Fibroblast of gingiva (primary cell): ENCODE data around the gene ELOB.

ENCODE experiments used
- DNase-seq: peaks from one replicate; pipeline ENCODE4 v3.0.0-alpha.2; 2011; ENCODE audit warnings: low read depth

Gene ELOB

DNA sequence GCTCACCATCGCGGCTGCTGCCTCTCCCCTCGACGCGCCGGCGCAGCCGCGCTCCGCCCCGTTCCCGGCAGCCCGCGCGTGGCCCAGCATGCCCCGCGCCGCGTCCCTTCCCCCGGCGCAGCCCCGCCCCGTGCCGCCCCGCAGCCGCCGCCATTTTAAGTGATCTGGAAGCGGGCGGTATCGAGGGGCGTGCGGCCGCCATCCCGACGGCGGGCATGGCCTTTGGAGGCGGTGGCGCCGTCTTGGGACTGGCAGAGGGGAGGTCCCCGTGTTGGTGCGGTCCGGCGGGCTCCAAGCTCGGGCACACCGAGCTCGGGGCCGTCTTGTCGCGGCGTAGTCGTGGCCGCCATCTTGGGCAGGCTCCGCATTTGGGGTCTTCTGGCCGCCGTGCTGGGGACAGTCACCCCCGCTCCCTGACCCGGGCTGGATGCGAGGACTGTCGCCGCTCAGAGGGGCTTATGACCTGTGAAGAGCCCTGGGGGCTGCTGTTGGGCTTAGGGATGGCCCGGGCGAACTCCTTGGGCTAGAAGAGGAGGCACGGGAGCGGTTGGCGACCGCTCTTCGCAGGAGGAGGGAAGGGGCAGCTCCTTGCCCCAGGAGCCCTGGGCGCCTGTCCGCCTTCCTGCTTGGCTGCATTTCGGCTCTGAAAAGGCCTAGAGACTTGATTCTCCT is at the start of gene ELOB:
Gene ELOB, minus strand, starts transcription at position 50 of the 672 bp plus-strand sequence. Its CDS starts 41 bp downstream, at position 9.
- peak; percentile 78 for DNase-seq

DNA sequence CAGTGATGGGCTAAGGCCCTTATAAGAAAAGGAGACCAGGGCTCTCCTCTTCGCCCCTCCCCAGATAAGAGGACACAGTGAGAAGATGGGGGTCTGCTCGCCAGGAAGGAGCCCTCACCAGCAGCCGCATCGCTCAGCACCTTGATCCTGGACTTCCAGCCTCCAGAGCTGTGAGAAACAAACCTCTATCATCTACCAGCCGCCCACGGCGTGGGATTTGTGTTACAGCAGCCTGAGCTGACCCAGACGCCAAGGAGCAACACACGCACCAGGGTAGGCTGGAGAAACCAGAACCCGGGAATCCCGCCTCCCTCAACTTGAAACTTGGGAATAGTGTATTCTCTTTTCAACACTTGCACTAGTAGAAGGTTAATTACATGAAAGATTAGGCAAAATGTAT is 48.8 kb upstream of the ELOB start:
- no peak for DNase-seq

DNA sequence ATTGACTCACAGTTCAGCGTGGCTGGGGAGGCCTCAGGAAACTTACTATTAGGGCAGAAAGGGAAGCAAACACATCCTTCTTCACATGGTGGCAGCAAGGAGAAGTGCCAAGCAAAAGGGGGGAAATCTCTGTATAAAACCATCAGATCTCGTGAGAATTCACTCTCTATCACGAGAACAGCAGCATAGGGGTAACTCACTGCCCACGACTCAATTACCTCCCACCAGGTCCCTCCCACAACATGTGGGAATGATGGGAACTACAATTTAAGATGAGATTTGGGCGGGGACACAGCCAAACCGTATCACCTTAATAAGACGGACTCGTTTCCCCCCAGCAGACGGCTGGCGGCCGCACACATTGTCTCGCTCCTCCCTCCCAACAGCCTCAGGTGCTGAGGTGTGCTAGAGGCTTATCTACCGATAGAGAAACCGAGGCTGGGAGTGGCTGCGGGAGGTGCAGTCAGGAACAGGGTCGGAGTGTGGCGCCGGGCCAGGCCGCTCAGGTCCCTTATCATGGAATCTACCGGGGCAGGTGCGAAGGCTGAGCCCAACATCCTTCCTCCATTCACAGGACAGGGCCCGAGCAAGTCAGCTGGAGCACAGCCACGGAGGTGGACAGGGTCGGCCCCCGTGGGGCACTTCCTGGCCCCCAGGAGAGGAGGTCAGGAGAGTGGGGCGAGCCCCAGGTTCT is 48.1 kb upstream of the ELOB start:
- no peak for DNase-seq

DNA sequence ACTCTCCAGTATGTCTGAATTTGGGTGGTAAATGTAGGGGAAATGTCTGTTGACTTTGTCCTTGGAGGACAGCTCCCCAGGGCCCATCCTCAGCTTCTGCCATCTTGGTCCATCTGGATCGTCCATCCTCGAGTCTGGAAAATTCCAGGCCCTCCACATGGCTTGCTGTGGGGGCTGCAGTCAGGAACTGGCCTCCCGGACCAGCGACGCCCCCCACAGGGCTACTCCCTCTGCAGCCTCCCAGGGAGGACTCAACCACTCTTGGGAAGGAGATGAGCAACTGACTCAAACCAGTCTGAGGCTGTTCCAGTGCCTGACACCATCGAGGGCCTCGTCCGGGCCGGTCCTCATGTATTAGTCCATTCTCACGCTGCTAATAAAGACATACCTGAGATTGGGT is 47.5 kb upstream of the ELOB start:
- DNase-seq = no peak

DNA sequence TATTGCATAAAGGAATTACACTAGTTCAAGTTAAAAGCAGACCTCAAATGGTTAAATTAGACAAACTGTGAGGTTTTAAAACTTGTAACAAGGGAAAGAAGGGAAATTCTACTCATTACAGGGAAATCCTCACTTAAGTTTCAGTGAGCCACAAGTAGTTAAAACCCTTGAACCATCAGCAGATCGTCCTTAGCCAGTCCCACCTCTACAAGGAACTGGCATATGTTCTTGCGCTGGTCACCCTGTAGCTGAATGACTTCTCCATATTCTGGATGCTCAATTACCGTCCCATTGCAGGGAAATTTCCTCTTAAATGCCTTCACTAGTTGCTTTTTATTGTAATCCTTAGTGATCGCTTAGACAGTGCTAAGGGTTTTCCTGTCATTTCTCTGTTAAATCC is 45.4 kb upstream of the ELOB start:
- DNase-seq = no peak

DNA sequence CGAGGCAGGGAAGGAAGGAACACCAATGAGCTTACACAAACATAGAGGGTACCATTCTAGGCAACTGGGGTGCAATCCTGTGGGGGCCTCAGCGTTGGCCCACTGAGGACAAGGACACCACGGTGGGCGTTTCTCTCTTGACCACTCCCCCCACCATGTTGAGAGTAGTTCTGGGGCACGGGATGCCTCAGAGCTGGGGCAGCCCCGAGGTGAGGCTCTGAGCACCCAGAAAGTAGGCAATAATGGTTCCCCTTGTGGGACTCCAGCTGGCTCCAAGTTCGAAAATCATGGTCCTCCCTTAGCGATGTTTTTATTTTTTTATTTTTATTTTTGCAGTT is 45.0 kb upstream of the ELOB start:
- no peak for DNase-seq

DNA sequence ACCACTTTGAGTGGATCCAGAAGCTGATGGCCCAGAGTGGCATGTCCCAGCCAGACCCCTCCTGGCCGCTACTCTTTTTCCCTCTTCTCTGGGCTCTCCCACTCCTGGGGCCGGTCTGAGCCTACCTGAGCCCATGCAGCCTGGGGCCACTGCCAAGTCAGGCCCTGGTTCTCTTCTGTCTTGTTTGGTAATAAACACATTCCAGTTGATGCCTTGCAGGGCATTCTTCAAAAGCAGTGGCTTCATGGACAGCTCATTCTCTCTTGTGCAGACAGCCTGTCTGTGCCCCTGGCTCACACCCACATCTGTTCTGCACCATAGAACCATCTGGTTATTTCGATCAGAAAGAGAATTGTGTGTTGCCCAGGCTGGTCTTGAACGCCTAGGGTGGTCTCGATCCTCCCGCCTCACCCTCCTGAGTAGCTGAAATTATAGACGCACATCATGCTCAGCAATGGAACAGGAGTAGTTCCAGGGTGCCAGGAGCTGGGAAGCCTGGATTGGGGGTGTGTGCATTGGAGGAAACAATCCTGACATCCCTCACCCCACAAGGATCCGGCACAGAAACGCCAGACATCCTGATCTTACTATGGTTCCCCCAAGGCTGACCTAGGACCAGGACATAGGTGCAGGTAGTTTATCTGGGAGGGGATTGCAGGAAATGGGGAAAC is 44.5 kb upstream of the ELOB start:
- no peak for DNase-seq

DNA sequence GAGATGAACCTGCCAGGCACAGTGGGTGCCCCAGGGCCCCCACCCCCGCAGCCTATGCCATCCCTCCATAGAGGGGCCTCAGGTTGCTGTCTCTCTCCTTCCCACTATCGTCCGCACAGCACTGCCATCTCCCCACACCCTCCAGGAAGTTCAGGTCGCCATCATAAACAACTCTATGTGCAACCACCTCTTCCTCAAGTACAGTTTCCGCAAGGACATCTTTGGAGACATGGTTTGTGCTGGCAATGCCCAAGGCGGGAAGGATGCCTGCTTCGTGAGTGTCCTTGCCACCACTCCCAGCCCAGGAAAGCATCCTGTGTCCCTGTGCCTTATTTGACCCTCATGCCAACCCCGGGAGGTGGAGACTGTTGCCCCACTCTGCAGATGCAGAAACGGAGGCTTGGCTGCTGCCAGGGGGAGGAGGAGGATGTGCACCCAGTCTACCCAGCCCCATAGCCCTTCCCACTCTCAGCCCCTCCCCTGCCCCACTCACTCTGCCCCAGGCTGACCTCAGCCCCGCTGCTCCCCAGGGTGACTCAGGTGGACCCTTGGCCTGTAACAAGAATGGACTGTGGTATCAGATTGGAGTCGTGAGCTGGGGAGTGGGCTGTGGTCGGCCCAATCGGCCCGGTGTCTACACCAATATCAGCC is 43.9 kb upstream of the ELOB start:
- DNase-seq = no peak

DNA sequence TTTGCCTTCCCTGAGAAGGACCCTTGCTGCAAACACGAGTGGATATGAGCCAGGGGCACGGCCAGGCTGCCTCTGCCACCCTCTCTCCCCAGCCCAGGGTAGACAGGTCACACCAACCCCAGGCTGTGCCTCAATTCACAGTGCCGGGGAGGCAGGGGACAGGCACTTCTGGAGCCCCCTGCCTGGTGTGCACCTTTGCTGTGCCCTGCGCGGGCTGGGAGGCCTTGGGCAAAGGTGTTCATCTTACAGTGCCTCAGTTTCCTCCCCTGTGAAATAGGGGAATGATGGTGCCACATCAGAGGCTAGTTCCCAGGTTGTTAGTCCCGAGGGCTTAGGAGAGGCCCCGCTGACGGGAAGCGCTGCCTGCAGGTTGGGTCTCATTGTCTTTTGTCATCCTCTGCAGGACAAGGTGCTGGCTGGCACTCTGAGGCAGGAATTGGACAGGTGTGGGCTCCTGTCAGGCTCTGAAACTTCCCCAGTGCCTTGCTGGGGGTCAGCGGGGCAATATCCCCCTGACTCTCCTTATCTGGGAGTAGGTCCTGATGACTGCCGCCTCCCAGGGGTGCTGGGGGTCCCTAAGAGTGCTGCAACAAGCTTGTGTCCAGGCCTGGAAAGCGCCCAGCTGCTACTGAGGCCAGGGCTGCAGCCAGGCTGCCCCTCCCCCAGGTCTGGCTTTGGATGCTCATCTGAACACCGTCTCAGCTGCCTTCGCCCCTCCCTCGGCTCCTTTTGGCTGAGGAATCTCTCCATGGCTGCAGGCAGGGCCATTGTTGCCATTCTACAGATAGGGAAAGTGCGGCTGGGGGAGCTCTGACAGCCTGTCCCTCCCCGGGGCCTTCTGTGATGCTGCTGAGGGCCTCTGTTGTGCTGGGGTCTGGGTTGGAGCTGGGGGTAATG is 43.1 kb upstream of the ELOB start:
- DNase-seq = no peak

DNA sequence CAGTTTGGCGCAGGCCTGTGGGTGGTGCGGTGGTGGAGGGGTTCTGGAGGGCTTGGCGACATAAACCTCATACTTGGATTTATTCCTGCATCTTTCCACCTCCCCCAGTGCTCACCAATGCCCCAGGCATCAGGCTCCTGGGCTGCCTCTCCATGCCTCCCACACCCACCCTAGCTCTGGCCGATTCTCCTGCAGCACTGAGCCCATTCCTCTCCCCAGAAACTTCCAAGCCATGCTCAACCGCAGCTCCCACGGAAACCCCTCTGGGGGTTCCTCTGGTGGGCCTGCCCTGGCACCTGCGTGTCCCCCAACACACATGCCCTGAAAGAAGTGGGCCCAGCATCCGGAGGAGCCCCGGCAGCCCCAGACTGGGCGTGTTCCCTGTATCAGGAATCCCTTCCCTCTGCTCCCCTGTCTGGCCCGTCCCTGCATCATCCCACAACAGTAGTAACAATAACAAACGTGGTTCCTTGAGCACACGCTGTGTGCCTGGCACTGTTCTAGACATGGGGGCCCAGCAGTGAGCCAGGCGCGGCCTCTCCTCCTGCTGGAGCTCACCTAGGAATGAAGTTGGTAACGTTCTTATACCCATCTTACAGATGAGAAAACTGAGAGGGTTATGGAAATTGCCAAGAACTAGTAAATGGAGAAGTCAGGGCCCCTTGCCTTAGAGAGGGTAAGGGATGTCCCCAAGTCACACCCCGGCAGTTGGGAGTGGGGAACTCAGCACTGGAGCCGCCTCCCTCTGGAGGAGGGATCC is 42.3 kb upstream of the ELOB start:
- DNase-seq = no peak

DNA sequence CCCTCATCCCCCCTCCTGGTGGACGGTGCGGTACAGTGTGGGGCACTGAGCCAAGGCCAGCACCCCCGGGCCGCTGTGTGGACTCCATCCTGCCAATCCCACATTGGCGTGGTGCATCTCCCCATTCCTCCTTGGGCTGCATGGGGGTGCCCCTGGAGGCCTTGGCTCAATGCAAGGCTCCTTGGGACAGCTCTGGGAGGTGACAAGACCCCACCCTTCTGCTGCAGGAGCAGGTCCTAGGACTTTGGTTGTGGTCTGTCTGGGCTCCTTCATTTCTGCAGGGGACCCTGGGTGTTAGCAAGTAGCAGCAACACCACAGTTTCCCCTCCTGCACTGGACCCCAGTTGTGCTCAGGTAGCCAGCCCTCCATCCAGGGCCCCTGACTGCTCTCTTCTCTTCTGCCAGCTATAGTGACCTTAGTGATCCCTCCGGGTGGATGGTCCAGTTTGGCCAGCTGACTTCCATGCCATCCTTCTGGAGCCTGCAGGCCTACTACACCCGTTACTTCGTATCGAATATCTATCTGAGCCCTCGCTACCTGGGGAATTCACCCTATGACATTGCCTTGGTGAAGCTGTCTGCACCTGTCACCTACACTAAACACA is 41.3 kb upstream of the ELOB start:
- no peak for DNase-seq

DNA sequence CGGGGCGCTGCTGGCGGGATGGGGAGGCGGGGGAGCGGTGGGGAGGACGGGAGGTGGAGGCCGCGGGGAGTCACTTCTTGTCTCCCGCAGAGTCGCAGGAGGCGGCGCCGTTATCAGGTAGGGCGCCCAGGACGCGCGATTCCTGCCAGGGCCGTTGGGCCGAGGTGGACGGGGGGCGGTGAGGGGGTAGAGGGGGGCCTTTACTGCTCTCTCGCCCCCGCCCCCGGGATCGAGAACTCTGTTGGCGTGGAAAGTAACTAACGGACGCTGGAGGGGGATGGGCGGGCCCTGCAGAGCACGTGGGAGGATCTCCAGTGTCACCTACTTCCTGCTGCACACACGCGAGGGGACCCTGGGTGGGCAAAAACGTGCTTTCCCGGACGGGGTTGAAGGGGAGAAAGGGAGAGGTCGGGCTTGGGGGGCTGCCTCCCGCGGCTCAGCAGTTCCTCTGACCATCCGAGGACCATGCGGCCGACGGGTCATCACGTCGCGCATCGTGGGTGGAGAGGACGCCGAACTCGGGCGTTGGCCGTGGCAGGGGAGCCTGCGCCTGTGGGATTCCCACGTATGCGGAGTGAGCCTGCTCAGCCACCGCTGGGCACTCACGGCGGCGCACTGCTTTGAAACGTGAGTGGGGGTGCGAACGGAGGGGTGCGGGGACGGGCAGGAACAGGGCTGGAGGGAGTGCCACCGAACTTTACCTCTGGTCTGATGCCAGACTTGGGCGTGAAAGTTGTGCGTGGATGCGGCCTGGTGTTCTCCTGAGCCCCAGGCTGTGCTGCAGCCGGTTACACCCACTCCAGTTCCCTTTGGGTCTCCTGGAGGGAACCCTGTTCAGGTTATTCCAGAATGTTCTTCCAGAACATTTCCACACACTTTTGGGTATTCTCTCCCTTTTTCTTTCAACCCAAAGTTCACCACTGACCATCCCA is 40.5 kb upstream of the ELOB start:
- DNase-seq = no peak

DNA sequence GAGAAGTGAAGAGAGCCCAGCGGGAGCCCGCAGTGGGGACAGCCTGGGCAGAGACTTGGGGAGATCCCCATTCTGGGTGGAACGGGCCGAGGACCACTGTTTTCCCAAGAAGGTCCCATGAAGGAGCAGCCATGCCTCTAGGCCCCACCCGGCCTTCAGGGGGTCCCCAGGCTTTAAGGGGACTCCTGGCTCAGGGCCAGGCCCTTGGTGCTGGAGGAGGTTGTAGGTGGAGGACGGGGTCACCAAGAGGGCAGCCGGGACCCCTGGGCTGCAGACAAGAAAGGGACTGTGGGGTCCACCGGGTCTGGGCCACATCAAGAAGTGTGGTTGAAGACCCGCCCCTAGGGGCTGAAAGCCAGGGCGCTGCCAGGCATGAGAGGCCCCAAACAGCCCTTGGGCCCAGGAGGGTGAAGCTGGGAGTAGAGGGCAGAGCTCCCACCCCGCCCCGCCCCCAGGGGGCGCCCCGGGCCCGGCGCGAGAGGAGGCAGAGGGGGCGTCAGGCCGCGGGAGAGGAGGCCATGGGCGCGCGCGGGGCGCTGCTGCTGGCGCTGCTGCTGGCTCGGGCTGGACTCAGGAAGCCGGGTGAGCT is 39.8 kb upstream of the ELOB start, which contains the start of gene PRSS21:
Gene PRSS21, plus strand, starts transcription at position 487 of the 589 bp plus-strand sequence. Its CDS starts 32 bp downstream, at position 519.
- DNase-seq = no peak

DNA sequence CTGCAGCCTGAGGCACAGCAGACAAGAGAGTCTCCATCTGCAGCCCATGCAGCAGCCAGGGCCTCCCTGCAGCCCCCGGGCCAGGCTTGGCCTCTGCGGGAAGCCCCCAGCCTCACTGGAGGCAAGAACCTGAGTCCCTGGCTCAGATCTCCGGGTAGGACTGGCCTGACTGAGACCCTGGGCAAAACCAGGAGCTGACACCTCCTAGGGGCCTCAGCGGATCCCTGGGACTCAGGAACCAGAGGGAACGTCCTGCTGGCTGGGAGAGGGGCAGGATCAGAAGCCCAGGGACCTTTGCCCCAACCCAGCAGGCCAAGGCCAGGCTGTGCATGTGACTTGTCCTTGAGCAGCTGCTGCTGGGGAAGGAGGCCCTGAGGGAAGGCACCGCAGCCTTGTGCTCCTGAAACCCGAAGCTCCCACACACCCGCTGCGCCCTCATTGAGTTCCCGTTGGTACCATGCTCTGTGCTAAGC is 38.3 kb upstream of the ELOB start:
- DNase-seq = no peak

DNA sequence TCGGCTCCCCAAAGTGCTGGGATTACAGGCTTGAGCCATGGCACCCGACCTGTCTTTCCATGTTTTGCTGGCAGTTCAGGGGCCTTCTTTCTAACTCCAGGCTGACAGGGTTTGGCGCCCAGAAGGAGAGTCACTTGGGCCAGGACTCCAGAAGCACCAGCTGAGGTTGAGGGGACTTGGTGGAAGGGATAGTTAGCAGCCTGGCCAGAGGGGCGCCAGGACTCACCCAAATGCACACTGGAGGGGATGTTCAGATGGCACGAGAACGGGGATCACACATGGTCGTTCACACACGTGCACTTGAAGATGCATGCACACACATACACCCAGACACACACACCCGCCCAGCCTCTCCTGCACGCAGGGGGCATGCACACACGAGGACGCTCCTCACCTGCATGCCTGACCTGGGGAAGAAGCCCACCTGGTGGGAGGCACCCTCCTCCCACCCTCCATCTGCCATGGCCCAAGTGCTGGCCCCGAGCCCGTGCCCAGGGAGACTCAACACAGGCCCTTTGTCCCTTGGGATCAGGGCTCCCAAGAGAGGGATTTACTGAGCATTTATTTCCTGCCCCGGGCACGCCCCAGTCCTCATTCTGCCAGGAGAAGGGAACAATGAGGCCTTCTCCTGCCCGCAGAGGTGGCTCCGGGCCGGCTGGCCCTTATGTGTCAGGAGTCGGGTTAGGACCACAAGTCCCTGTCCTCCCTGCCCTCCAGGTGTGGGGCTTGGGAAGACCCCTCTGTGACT is 37.6 kb upstream of the ELOB start:
- DNase-seq = no peak

DNA sequence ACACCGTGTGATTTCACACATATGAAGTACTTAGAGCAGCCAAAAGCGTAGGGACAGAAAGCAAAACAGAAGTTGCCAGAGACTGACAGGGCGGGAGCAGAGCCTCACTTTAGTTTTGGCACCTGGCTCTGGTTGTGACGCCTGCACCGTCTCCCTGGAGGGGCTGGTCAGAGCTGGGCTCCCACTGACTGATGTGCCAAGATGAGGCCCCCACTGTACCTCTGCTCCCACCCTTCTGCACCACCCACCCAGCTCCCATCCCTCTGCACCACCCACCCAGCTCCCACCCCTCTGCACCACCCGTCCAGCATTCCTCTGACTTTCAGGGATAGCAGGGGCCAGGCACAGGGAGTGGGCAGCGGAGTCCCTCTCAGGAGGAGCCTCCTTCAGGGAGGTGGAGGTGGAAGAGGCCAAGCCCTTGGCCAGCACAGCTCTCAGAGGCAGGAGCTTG is 36.7 kb upstream of the ELOB start:
- DNase-seq = no peak

DNA sequence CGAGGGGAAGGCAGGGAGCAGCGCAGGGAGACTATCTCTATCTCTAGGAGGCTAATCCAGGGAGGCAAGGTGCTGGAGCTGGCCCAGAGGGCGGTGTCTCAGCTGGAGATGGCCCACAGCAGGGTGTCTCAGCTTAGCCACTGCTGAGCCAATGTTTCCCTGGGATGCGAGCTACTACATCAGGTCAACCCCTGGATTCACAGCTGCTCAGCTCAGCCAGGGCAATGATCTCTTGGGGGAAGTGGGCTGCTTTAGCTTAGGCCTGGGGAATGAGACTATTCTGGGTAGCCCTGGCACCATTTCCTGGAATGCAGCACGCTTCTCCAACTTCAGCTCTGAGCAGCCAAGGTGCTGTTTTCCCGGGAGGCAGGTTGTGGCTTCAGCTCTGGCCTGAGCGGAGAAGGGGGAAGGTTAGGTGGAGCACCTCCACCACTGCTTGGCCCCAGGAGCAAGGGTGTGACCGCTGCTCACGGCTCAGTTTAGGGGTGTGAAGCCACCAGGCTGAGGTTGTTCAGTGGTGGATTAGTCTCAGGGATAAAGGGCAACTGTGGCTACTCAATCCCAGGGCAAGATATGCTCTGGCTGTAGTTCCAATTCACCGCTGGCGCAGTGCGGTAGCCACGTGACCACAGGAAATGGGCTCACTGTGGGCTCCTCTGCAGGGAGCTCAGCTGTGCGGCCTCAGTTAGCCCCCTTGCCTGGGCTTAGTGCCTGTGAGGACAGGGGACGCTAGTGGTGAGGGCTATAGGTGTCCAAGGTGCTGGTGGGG is 34.8 kb upstream of the ELOB start:
- no peak for DNase-seq
